Stimulated activated CD4-positive, alpha-beta T cell treated with anti-CD3 and anti-CD28 coated beads, TNF-alpha, amount 100 ng/mL, for 1 hour (primary cell): ENCODE data around the gene P4HA1.

ENCODE experiments used
- DNase-seq, 3 donors: peaks; one replicate each; pipeline ENCODE4 v3.0.0-alpha.2; 2020; ENCODE audit warnings: low read depth in 3 of 3, low spot score in 1 of 3

Gene P4HA1

DNA sequence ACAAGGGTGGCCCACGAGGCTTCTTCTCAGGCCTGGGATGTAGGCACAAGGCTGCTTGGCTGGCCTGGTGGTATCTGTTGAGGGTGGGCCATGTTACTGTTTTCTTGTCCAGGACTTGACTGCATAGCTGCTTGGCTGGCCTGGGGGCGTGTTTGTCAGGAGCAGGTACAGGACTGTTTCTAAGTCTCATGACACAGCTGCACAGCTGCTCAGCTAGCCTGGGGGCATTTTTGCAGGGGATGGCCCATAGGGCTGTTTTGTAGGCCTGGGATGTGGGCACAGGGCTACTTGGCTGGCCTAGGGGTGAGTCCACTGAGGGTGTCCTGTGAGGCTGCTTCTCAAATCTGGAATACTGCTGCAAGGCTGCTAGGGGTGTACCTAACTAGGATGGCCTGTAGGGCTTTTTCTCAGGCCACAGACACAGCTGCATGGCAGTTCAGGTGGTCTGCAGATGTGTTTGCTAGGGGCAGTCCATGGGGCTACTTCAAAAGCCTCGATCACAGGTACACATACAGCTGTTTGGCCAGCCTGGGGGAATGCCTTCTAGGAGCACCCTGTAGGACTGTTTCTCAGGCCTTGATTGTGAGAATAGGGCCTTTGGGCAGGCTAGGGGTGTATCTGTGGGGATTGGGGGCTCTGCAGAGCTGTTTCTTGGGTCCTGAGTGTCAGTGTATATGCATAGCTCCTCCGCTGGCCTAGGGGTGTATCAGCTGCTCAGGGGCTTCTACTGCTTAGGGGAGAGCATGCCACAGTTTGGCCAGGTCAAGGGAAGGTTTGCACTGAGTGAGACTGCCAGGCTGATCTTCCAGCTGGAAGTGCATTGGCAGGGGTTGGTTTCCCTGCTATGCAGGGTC is 115.4 kb downstream of the P4HA1 start:
- DNase-seq, result no peak

DNA sequence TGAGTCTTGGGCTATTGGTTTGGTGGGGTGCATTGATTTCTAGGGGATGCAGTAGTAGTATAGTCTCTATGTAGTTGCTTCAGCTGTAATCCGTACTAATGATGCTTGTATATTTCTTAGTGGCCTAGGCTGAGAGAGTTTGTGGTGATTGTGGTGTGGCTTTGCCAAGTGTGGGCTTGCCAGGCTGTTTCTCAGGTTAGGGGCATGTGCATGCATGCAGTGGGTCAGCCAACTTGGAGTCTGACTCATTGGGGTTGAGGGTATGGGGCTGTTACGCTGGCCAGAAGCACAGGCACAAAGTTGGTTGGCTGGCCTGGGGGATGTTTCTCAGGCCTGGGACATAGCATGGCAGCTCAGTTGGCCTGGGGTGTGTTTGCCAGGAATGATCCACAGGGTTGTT is 116.3 kb downstream of the P4HA1 start:
- DNase-seq, result no peak

DNA sequence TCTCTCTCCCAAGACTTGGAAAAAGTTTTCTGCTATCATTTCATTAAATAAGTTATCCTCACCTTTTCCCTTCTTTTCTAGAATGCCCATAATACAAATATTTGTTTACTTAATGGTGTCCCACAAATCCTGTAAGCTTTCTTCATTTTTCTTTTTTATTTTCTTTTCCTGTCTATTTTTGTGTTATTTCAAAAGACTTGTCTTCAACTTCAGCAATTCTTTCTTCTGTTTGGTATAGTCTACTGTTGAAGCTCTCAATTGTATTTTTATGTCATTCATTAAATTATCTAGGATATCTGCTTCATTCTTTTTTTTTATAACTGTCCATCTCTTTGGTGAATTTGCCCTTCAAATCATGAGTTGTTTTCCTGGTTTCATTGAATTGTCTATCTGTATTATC is 117.0 kb downstream of the P4HA1 start:
- no peak for DNase-seq

DNA sequence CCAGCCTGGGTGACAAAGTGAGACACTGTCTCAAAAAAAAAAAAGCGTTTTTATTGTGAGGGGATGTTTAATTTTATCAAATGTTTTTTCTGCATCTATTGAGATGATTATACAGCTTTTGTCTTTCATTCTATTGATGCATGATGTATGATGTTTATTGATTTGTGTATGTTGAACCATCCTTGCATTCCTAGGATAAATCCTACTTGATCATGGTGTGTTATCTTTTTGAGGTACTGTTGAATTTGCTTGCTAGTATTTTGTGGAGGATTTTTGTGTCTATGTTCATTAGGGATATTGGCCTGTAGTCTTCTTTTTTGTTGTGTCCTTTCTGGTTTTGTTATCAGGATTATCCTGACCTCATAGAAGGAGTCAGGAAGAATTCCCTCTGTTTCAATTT is 119.8 kb downstream of the P4HA1 start:
- DNase-seq, result no peak
